GM12875 (cell line): ENCODE data around the gene TPPP.
A peak's percentile ranks its signal among the peaks of the same experiment; 100 is the strongest.

ENCODE experiments used
- H3K4me3 ChIP-seq: one replicate; pipeline ENCODE4 v1.5.1; 2011; ENCODE audit warnings: low read depth, low read length, control low read depth
- TF ChIP-seq, protein P1 (sequence below): IDR thresholded peaks from 2 replicates; pipeline ENCODE4 v1.5.1; 2011; ENCODE audit warnings: low read depth, mild to moderate bottlenecking, control low read depth, inconsistent platforms, low read length, moderate library complexity, borderline replicate concordance; ENCODE audit not compliant: insufficient read depth

The TPPP gene

GRCh38 chr5:671459-672328 is 21.5 kb downstream of the TPPP start:
- TF ChIP-seq, protein P1, sequence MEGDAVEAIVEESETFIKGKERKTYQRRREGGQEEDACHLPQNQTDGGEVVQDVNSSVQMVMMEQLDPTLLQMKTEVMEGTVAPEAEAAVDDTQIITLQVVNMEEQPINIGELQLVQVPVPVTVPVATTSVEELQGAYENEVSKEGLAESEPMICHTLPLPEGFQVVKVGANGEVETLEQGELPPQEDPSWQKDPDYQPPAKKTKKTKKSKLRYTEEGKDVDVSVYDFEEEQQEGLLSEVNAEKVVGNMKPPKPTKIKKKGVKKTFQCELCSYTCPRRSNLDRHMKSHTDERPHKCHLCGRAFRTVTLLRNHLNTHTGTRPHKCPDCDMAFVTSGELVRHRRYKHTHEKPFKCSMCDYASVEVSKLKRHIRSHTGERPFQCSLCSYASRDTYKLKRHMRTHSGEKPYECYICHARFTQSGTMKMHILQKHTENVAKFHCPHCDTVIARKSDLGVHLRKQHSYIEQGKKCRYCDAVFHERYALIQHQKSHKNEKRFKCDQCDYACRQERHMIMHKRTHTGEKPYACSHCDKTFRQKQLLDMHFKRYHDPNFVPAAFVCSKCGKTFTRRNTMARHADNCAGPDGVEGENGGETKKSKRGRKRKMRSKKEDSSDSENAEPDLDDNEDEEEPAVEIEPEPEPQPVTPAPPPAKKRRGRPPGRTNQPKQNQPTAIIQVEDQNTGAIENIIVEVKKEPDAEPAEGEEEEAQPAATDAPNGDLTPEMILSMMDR, result peak; percentile 92
- H3K4me3 ChIP-seq, result no peak overlapping the region

GRCh38 chr5:670396-671270 is 22.5 kb downstream of the TPPP start:
- no peak overlapping the region for H3K4me3 ChIP-seq

GRCh38 chr5:669842-670395 is 23.2 kb downstream of the TPPP start:
- H3K4me3 ChIP-seq, result no peak overlapping the region
- TF ChIP-seq, protein P1, result no peak

More at GRCh38 chr5:670396-671270, 22.5 kb downstream of the TPPP start:
- TF ChIP-seq, protein P1, result no peak

- no peak overlapping the region for H3K4me3 ChIP-seq
Measured at GRCh38 chr5:669111-669841, 23.9 kb downstream of the TPPP start.

DNA sequence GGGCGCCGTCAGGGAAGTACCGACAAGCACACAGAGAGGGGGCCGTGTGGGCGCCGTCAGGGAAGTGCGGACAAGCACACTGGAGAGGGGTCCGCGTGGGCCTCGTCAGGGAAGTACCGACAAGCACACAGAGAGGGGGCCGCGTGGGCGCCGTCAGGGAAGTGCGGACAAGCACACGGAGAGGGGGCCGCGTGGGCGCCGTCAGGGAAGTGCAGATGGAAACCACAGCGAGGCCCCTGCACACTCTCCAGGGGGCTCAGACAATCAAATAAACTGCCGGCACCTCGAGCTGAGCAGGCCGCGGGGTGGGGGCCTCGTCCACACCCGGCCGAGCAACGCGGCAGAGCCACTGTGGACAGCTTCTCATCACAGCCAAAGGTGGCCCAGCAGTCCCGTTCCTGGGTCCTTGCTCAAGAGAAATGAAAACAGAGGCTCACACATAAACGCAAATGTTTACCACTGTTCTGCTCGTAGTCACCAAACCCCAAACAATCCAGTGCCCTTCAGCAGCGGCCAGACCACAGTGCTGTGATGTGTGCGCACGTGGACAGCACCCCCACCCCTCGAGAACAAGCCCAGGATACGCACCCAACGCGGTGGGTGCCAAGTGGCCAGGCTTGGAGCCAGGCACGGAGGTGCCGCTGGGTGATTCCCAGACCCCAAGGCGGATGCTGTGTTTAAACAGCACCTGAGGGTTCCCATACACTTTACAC is 24.7 kb downstream of the TPPP start:
- no peak overlapping the region for H3K4me3 ChIP-seq
- TF ChIP-seq, protein P1, result no peak

More at GRCh38 chr5:669111-669841, 23.9 kb downstream of the TPPP start:
- TF ChIP-seq, protein P1, result peak; percentile 74
